Hepatocyte (in vitro differentiated cells): Measurements from ENCODE around the gene MAP4K3. TPM values are rescaled to one million over a fixed set of nuclear protein-coding genes. Genes with fewer than 3 reads are reported as not detected.

Experiments
- DNase-seq: peaks from one replicate; pipeline ENCODE4 v3.0.0-alpha.2; 2016; ENCODE audit warnings: low spot score
- H2AFZ ChIP-seq: fragments of 200-600 bp; sonication (generic); 2 replicates; pipeline ENCODE4 v1.6.0; 2016; ENCODE audit warnings: antibody characterized with exemption, mild to moderate bottlenecking
- H3K27ac ChIP-seq: fragments of 200-600 bp; sonication (generic); 2 replicates; pipeline ENCODE4 v1.5.1; 2016; ENCODE audit warnings: mild to moderate bottlenecking
- H3K27me3 ChIP-seq: fragments of 200-600 bp; sonication (generic); 2 replicates; pipeline ENCODE4 v1.6.1; 2016
- H3K36me3 ChIP-seq: fragments of 200-600 bp; sonication (generic); replicated peaks from 2 replicates; pipeline ENCODE4 v1.5.1; 2016; ENCODE audit warnings: low read depth; ENCODE audit not compliant: insufficient read depth
- H3K4me1 ChIP-seq: fragments of 200-600 bp; sonication (generic); 2 replicates; pipeline ENCODE4 v1.5.1; 2016; ENCODE audit warnings: mild to moderate bottlenecking, moderate library complexity; ENCODE audit not compliant: insufficient read depth
- H3K4me2 ChIP-seq: fragments of 200-600 bp; sonication (generic); 2 replicates; pipeline ENCODE4 v1.6.0; 2016
- H3K4me3 ChIP-seq: fragments of 200-600 bp; sonication (generic); 2 replicates; pipeline ENCODE4 v1.5.1; 2016; ENCODE audit warnings: mild to moderate bottlenecking
- H3K79me2 ChIP-seq: fragments of 200-600 bp; sonication (generic); 2 replicates; pipeline ENCODE4 v1.6.0; 2017; ENCODE audit warnings: mild to moderate bottlenecking
- H3K9me2 ChIP-seq: fragments of 200-600 bp; sonication (generic); replicated peaks from 2 replicates; pipeline ENCODE4 v1.6.0; 2017; ENCODE audit warnings: mild to moderate bottlenecking; ENCODE audit not compliant: insufficient read depth
- H3K9me3 ChIP-seq: fragments of 200-600 bp; sonication (generic); 2 replicates; pipeline ENCODE4 v1.5.1; 2016; ENCODE audit warnings: low read depth, mild to moderate bottlenecking
- H4K20me1 ChIP-seq: fragments of 200-600 bp; sonication (generic); 2 replicates; pipeline ENCODE4 v1.6.0; 2016; ENCODE audit warnings: mild to moderate bottlenecking; ENCODE audit not compliant: insufficient read depth, poor library complexity, severe bottlenecking
- EZH2 ChIP-seq: fragments of 200-600 bp; sonication (generic); IDR thresholded peaks from 2 replicates; pipeline ENCODE4 v1.6.1; 2016; ENCODE audit warnings: antibody characterized with exemption, mild to moderate bottlenecking, borderline replicate concordance
- EZH2phosphoT487 ChIP-seq: fragments of 200-600 bp; sonication (generic); IDR thresholded peaks from one replicate; pipeline ENCODE4 v1.6.1; 2018; ENCODE audit warnings: antibody characterized with exemption, mild to moderate bottlenecking, low read depth, moderate library complexity; ENCODE audit not compliant: unreplicated experiment, severe bottlenecking
- WGBS: methylation state at CpG from one replicate; pipeline ENCODE4 v1.1.6; 2016; ENCODE audit warnings: low lambda C conversion rate; ENCODE audit errors: missing lambda C conversion rate; 5-methylcytosine and 5-hydroxymethylcytosine counted together
- polyA plus RNA-seq: library from polyadenylated mRNA; unstranded; fragments of >200 nt; fragmentation: Nextera tagmentation; extraction: Ambion mirVana; gene quantifications from 2 replicates; pipeline ENCODE4 v1.2.1, GENCODE V29; 2016
- small RNA-seq: library from RNA; depleted of rRNA; stranded (forward); fragments of <200 nt; gene quantifications from one replicate; pipeline ENCODE3, GENCODE V24; 2014
- total RNA-seq: library from RNA; depleted of rRNA; stranded (reverse); fragments of >200 nt; gene quantifications from 2 replicates; pipeline ENCODE4 v1.2.3, GENCODE V29; 2014

Gene MAP4K3
- total and polyA plus RNA-seq, 2 experiments from 2014 or later, result 24.5 to 65.1 TPM

- no peaks in the 10 kb centered on the region for H3K27me3 ChIP-seq
- no peak overlapping the region for H3K27ac ChIP-seq
- DNase-seq, result no peak
- H3K4me2 ChIP-seq, result no peak overlapping the region
- WGBS, result 95% methylated on average over 1 of the region's 1 CpG
- H3K79me2 ChIP-seq, result no peaks in the 10 kb centered on the region
- no peaks in the 10 kb centered on the region for H3K4me1 ChIP-seq
- H3K4me3 ChIP-seq, result no peak overlapping the region
- no peaks in the 10 kb centered on the region for H3K9me3 ChIP-seq
- TF ChIP-seq EZH2 (no peak), EZH2phosphoT487 (no peak)
- no peaks in the 10 kb centered on the region for H4K20me1 ChIP-seq
- H2AFZ ChIP-seq, result no peak overlapping the region
- no peaks in the 10 kb centered on the region for H3K9me2 ChIP-seq
- H3K36me3 ChIP-seq, result no peaks in the 10 kb centered on the region
Measured at GRCh38 chr2:39202639-39203369, 234.3 kb downstream of the MAP4K3 start.

Small RNA genes within 50 kb of the gene (small RNA-seq; reads per million reads assigned to genes)
- not detected for gene RF00272

Other genes with a start within 250 kb of the MAP4K3 start
- gene CDKL4, start 193.3 kb downstream of the MAP4K3 start, total RNA-seq, result 0.10 and 1.8 TPM in 2 replicates
- gene CDKL4, start 193.3 kb downstream of the MAP4K3 start, polyA plus RNA-seq, result 0.22 and 0.35 TPM in 2 replicates
- gene TMEM178A, start 228.6 kb upstream of the MAP4K3 start, total RNA-seq, result 3.3 and 3.9 TPM in 2 replicates
- 5.5 and 6.6 TPM in 2 replicates for gene TMEM178A, start 228.6 kb upstream of the MAP4K3 start, polyA plus RNA-seq